Parathyroid adenoma (tissue), 2 donors: ENCODE results near the gene PRELID3B.

Source experiments
- H2AFZ ChIP-seq: fragments of 300-600 bp; sonication (generic); one replicate; pipeline ENCODE4 v1.7.0; 2017; ENCODE audit warnings: antibody characterized with exemption, mild to moderate bottlenecking
- H3K27ac ChIP-seq: fragments of 300-600 bp; sonication (generic); one replicate; pipeline ENCODE4 v1.7.0; 2017
- H3K27me3 ChIP-seq: fragments of 300-600 bp; sonication (generic); one replicate; pipeline ENCODE4 v1.7.0; 2017; ENCODE audit warnings: low read length; ENCODE audit not compliant: control insufficient read depth, insufficient read depth
- H3K36me3 ChIP-seq: fragments of 300-600 bp; sonication (generic); one replicate; pipeline ENCODE4 v1.7.0; 2017; ENCODE audit warnings: low read length; ENCODE audit not compliant: control insufficient read depth, insufficient read depth
- H3K4me1 ChIP-seq: fragments of 300-600 bp; sonication (generic); one replicate; pipeline ENCODE4 v1.7.0; 2017; ENCODE audit warnings: control low read depth
- H3K4me2 ChIP-seq: fragments of 300-600 bp; sonication (generic); one replicate; pipeline ENCODE4 v1.7.0; 2017; ENCODE audit warnings: low read length
- H3K4me3 ChIP-seq: fragments of 300-600 bp; sonication (generic); one replicate; pipeline ENCODE4 v1.7.0; 2017; ENCODE audit warnings: low read depth, low read length
- H3K79me2 ChIP-seq: fragments of 300-600 bp; sonication (generic); one replicate; pipeline ENCODE4 v1.7.0; 2017; ENCODE audit warnings: control low read depth
- H3K9ac ChIP-seq: fragments of 300-600 bp; sonication (generic); one replicate; pipeline ENCODE4 v1.7.0; 2017; ENCODE audit warnings: mild to moderate bottlenecking
- H3K9me3 ChIP-seq: fragments of 300-600 bp; sonication (generic); one replicate; pipeline ENCODE4 v1.7.0; 2017; ENCODE audit warnings: low read length; ENCODE audit not compliant: control insufficient read depth
- CTCF ChIP-seq: fragments of 300-600 bp; sonication (generic); IDR thresholded peaks from one replicate; pipeline ENCODE4 v1.7.0; 2017; ENCODE audit warnings: antibody characterized with exemption, mild to moderate bottlenecking
- donor health status: primary hyperparathyroidism.

PRELID3B gene

GRCh38 chr20:59006167-59006863 lies 36.3 kb downstream of the PRELID3B start:
- Histone ChIP-seq H3K27ac (peak overlapping the region; percentile 56), H3K9me3 (no peaks in the 10 kb centered on the region), H3K79me2 (peaks cover 12% of the 10 kb centered on the region), H3K27me3 (no peaks in the 10 kb centered on the region), H3K4me3 (peak overlapping the region; percentile 88), H2AFZ (peak overlapping the region; percentile 92), H3K4me2 (peak overlapping the region; percentile 99), H3K4me1 (peaks cover 17% of the 10 kb centered on the region), H3K36me3 (no peaks in the 10 kb centered on the region), H3K9ac (peak overlapping the region; percentile 78)
- no peak for TF ChIP-seq CTCF

- H3K9ac ChIP-seq: no peak overlapping the region
Observed at GRCh38 chr20:59005523-59006166, 36.9 kb downstream of the PRELID3B start.

GRCh38 chr20:59004763-59005522 lies 37.6 kb downstream of the PRELID3B start:
- Histone ChIP-seq H3K27ac (no peak overlapping the region), H3K36me3 (no peaks in the 10 kb centered on the region), H3K9ac (no peak overlapping the region)

More at GRCh38 chr20:59005523-59006166, 36.9 kb downstream of the PRELID3B start:
- H3K4me2 ChIP-seq: peak overlapping the region; percentile 99
- H3K27ac ChIP-seq: peak overlapping the region; percentile 56
- peaks cover 12% of the 10 kb centered on the region for H3K79me2 ChIP-seq
- no peak overlapping the region for H2AFZ ChIP-seq
- no peaks in the 10 kb centered on the region for H3K9me3 ChIP-seq
- H3K36me3 ChIP-seq: no peaks in the 10 kb centered on the region
- peak overlapping the region; percentile 88 for H3K4me3 ChIP-seq
- H3K4me1 ChIP-seq: peaks cover 17% of the 10 kb centered on the region
- TF ChIP-seq CTCF: no peak
- no peaks in the 10 kb centered on the region for H3K27me3 ChIP-seq

GRCh38 chr20:59004493-59004762 lies 38.2 kb downstream of the PRELID3B start:
- no peak for TF ChIP-seq CTCF
- H3K9me3 ChIP-seq: no peaks in the 10 kb centered on the region
- no peak overlapping the region for H2AFZ ChIP-seq
- no peaks in the 10 kb centered on the region for H3K27me3 ChIP-seq
- peaks cover 17% of the 10 kb centered on the region for H3K4me1 ChIP-seq
- no peak overlapping the region for H3K9ac ChIP-seq
- no peaks in the 10 kb centered on the region for H3K36me3 ChIP-seq
- no peak overlapping the region for H3K4me3 ChIP-seq
- no peak overlapping the region for H3K27ac ChIP-seq
- peaks cover 12% of the 10 kb centered on the region for H3K79me2 ChIP-seq
- no peak overlapping the region for H3K4me2 ChIP-seq

More at GRCh38 chr20:59004763-59005522, 37.6 kb downstream of the PRELID3B start:
- H3K4me2 ChIP-seq: peak overlapping the region; percentile 99
- H3K79me2 ChIP-seq: peaks cover 12% of the 10 kb centered on the region
- no peaks in the 10 kb centered on the region for H3K9me3 ChIP-seq
- no peak for TF ChIP-seq CTCF
- no peaks in the 10 kb centered on the region for H3K27me3 ChIP-seq
- H3K4me1 ChIP-seq: peaks cover 17% of the 10 kb centered on the region
- H2AFZ ChIP-seq: no peak overlapping the region
- peak overlapping the region; percentile 88 for H3K4me3 ChIP-seq
